GM23248 (cell line): Measurements from ENCODE around the gene IRAG1. TPM values are rescaled to one million over a fixed set of nuclear protein-coding genes. Genes with fewer than 3 reads are reported as not detected.

Experiments used
- DNase-seq: peaks from one replicate; pipeline ENCODE4 v3.0.0-alpha.2; 2015
- H2AFZ ChIP-seq: fragments of 200-600 bp; sonication (generic); 2 replicates; pipeline ENCODE4 v1.6.1; 2016; ENCODE audit warnings: antibody characterized with exemption
- H3F3A ChIP-seq: fragments of 200-600 bp; sonication (generic); 2 replicates; pipeline ENCODE4 v1.6.1; 2016; ENCODE audit warnings: mild to moderate bottlenecking, antibody characterized with exemption, mixed run types; ENCODE audit not compliant: insufficient read depth
- H3K27ac ChIP-seq: fragments of 200-600 bp; sonication (generic); 2 replicates; pipeline ENCODE4 v1.5.1; 2016; ENCODE audit warnings: mild to moderate bottlenecking
- H3K27me3 ChIP-seq: fragments of 200-600 bp; sonication (generic); replicated peaks from 2 replicates; pipeline ENCODE4 v1.6.1; 2016; ENCODE audit warnings: mild to moderate bottlenecking; ENCODE audit not compliant: insufficient read depth
- H3K36me3 ChIP-seq: fragments of 200-600 bp; sonication (generic); 2 replicates; pipeline ENCODE4 v1.6.1; 2016; ENCODE audit warnings: low read depth, mild to moderate bottlenecking
- H3K4me1 ChIP-seq: fragments of 200-600 bp; sonication (generic); 2 replicates; pipeline ENCODE4 v1.6.1; 2016; ENCODE audit warnings: mild to moderate bottlenecking; ENCODE audit not compliant: insufficient read depth
- H3K4me2 ChIP-seq: fragments of 200-600 bp; sonication (generic); one replicate; pipeline ENCODE4 v1.6.1; 2016; ENCODE audit warnings: mild to moderate bottlenecking; ENCODE audit not compliant: unreplicated experiment
- H3K4me3 ChIP-seq: fragments of 200-600 bp; sonication (generic); 2 replicates; pipeline ENCODE4 v1.5.1; 2016; ENCODE audit warnings: mild to moderate bottlenecking
- H3K79me2 ChIP-seq: fragments of 200-600 bp; sonication (generic); 2 replicates; pipeline ENCODE4 v1.6.1; 2016; ENCODE audit warnings: mild to moderate bottlenecking; ENCODE audit not compliant: insufficient read depth
- H3K9ac ChIP-seq: fragments of 200-600 bp; sonication (generic); 2 replicates; pipeline ENCODE4 v1.6.1; 2016; ENCODE audit warnings: mild to moderate bottlenecking
- H3K9me2 ChIP-seq: fragments of 200-600 bp; sonication (generic); 2 replicates; pipeline ENCODE4 v1.6.1; 2016; ENCODE audit warnings: mixed run types, mild to moderate bottlenecking, moderate library complexity; ENCODE audit not compliant: insufficient read depth
- H3K9me3 ChIP-seq: fragments of 200-600 bp; sonication (generic); one replicate; pipeline ENCODE4 v1.6.1; 2017; ENCODE audit warnings: low read depth
- H4K20me1 ChIP-seq: fragments of 200-600 bp; sonication (generic); 2 replicates; pipeline ENCODE4 v1.6.0; 2016; ENCODE audit not compliant: insufficient read depth
- EZH2 ChIP-seq: fragments of 200-600 bp; sonication (generic); IDR thresholded peaks from 2 replicates; pipeline ENCODE4 v1.6.1; 2018; ENCODE audit warnings: antibody characterized with exemption, mild to moderate bottlenecking; ENCODE audit not compliant: insufficient read depth, poor library complexity, severe bottlenecking
- EZH2phosphoT487 ChIP-seq: fragments of 200-600 bp; sonication (generic); IDR thresholded peaks from 2 replicates; pipeline ENCODE4 v1.6.1; 2018; ENCODE audit warnings: antibody characterized with exemption, moderate library complexity, mild to moderate bottlenecking, low read depth; ENCODE audit not compliant: insufficient read depth
- WGBS, 2 experiments: methylation state at CpG; one replicate each; pipeline ENCODE4 v1.1.6; 2015 to 2017; ENCODE audit warnings: low lambda C conversion rate in 2 of 2, low coverage in 1 of 2; ENCODE audit errors: missing lambda C conversion rate in 2 of 2; 5-methylcytosine and 5-hydroxymethylcytosine counted together
- in situ Hi-C: fragments of 300-500 bp; cut with MboI; formaldehyde crosslinking; loops from 2 replicates; pipeline ENCODE4 v1.15.0; 2020
- polyA plus RNA-seq: library from polyadenylated mRNA; unstranded; fragments of >200 nt; fragmentation: Nextera tagmentation; extraction: Ambion mirVana; gene quantifications from 2 replicates; pipeline ENCODE4 v1.2.1, GENCODE V29; 2016
- total RNA-seq: library from RNA; depleted of rRNA; stranded (reverse); fragments of >200 nt; shearing (Covaris generic); gene quantifications from 2 replicates; pipeline ENCODE4 v1.2.3, GENCODE V29; 2014

Gene IRAG1
- total and polyA plus RNA-seq, 2 experiments from 2014 or later: 5.3 to 6.7 TPM

GRCh38 chr11:10659339-10660216, 34.0 kb downstream of the IRAG1 start:
- peak overlapping the region; percentile 41 for H2AFZ ChIP-seq
- in situ Hi-C loops: loop anchor here (10.0 kb wide), 1 partner anchor 255 kb away; no protein-coding TSS in a partner anchor
- DNase-seq: peak; percentile 96
- peaks cover 54% of the 10 kb centered on the region for H3K4me1 ChIP-seq
- TF ChIP-seq EZH2 (no peak), EZH2phosphoT487 (no peak)
- H3K27ac ChIP-seq: peak overlapping the region; percentile 94
- H3K79me2 ChIP-seq: no peaks in the 10 kb centered on the region
- peak overlapping the region; percentile 73 for H3K4me2 ChIP-seq
- H3K27me3 ChIP-seq: no peaks in the 10 kb centered on the region
- H4K20me1 ChIP-seq: no peaks in the 10 kb centered on the region
- H3K36me3 ChIP-seq: no peaks in the 10 kb centered on the region
- H3K9ac ChIP-seq: peak overlapping the region; percentile 62
- 31 to 39% methylated on average over 11 to 13 of the region's 13 CpGs for WGBS, 2 experiments
- H3K9me2 ChIP-seq: no peaks in the 10 kb centered on the region
- H3K9me3 ChIP-seq: no peaks in the 10 kb centered on the region
- H3F3A ChIP-seq: peaks cover 34% of the 10 kb centered on the region
- H3K4me3 ChIP-seq: no peak overlapping the region

- no peak for DNase-seq
- in situ Hi-C loops: loop anchor here (10.0 kb wide), 1 partner anchor 254 kb away; no protein-coding TSS in a partner anchor
- no peaks in the 10 kb centered on the region for H3K9me2 ChIP-seq
- peaks cover 34% of the 10 kb centered on the region for H3F3A ChIP-seq
- TF ChIP-seq EZH2phosphoT487: no peak
- TF ChIP-seq EZH2: no peak
- H3K9me3 ChIP-seq: no peaks in the 10 kb centered on the region
- no peaks in the 10 kb centered on the region for H3K36me3 ChIP-seq
- peak overlapping the region; percentile 73 for H3K4me2 ChIP-seq
- H3K4me1 ChIP-seq: peaks cover 54% of the 10 kb centered on the region
- H4K20me1 ChIP-seq: no peaks in the 10 kb centered on the region
- WGBS, 2 experiments: 57 to 65% methylated on average over 5 to 6 of the region's 6 CpGs
- peak overlapping the region; percentile 62 for H3K9ac ChIP-seq
- no peaks in the 10 kb centered on the region for H3K79me2 ChIP-seq
- peak overlapping the region; percentile 94 for H3K27ac ChIP-seq
- H2AFZ ChIP-seq: peak overlapping the region; percentile 24; the same call in 1 of the 2 replicates
- no peaks in the 10 kb centered on the region for H3K27me3 ChIP-seq
- no peak overlapping the region for H3K4me3 ChIP-seq
Measured at GRCh38 chr11:10658621-10659338, 34.8 kb downstream of the IRAG1 start.

GRCh38 chr11:10657308-10658271, 36.0 kb downstream of the IRAG1 start:
- 61 to 63% methylated on average over 20 of the region's 20 CpGs for WGBS, 2 experiments
- no peak overlapping the region for H3K4me3 ChIP-seq
- no peaks in the 10 kb centered on the region for H3K36me3 ChIP-seq
- H3F3A ChIP-seq: peaks cover 34% of the 10 kb centered on the region
- no peaks in the 10 kb centered on the region for H3K79me2 ChIP-seq
- peak; percentile 78 for DNase-seq
- H3K27ac ChIP-seq: peak overlapping the region; percentile 94
- peaks cover 54% of the 10 kb centered on the region for H3K4me1 ChIP-seq
- H3K9me2 ChIP-seq: no peaks in the 10 kb centered on the region
- no peak for TF ChIP-seq EZH2
- TF ChIP-seq EZH2phosphoT487: no peak
- no peaks in the 10 kb centered on the region for H4K20me1 ChIP-seq
- H2AFZ ChIP-seq: peak overlapping the region; percentile 70
- H3K4me2 ChIP-seq: peak overlapping the region; percentile 70
- in situ Hi-C loops: loop anchor here (10.0 kb wide), 1 partner anchor 253 kb away; no protein-coding TSS in a partner anchor
- no peaks in the 10 kb centered on the region for H3K27me3 ChIP-seq
- H3K9ac ChIP-seq: peak overlapping the region; percentile 26; the same call in 1 of the 2 replicates
- no peaks in the 10 kb centered on the region for H3K9me3 ChIP-seq
